ENCODE data around the gene BGLAP. TPM values are rescaled to one million over a fixed set of nuclear protein-coding genes. Genes with fewer than 3 reads are reported as not detected.
A peak's percentile ranks its signal among the peaks of the same experiment; 100 is the strongest.

The BGLAP gene
- total and polyA plus RNA-seq, 4 donors, result 1.5 to 5.6 (median 2.1) TPM

GRCh38 chr1:156283521-156283920, 41.5 kb downstream of the BGLAP start:
- no peaks in the 10 kb centered on the region for H3K9me3 ChIP-seq (ENCODE audit: control insufficient read depth, insufficient read depth, low read length)
- DNase-seq (ENCODE audit: low read depth in 4 of 6, low spot score in 6 of 6), result no peak
- peaks cover 14% of the 10 kb centered on the region for H3K4me1 ChIP-seq (ENCODE audit: control insufficient read depth, insufficient read depth, low read length)
- H3K27ac ChIP-seq (ENCODE audit: low read depth, low read length), result peak overlapping the region; percentile 85
- H3K36me3 ChIP-seq (ENCODE audit: control insufficient read depth, insufficient read depth, low read length), result peaks cover 15% of the 10 kb centered on the region
- no CpG with 5 or more reads among the region's 1 CpG for WGBS (ENCODE audit: insufficient coverage)
- no peaks in the 10 kb centered on the region for H3K27me3 ChIP-seq (ENCODE audit: control insufficient read depth, insufficient read depth, low read length)
- H3K4me3 ChIP-seq (ENCODE audit: low read depth, low read length), result peak overlapping the region; percentile 90

- WGBS (ENCODE audit: insufficient coverage), result 86% methylated on average over 7 of the region's 7 CpGs
- H3K4me3 ChIP-seq (ENCODE audit: low read depth, low read length), result peak within 1 kb of the TSS; percentile 90
These were observed 42.1 kb downstream of the BGLAP start, which contains the start of gene TMEM79 for GRCh38 chr1:156284112-156284511. Gene TMEM79, plus strand, starts transcription at chr1:156284325. Its CDS starts 902 bp downstream, at chr1:156285227.

GRCh38 chr1:156284757-156285156, 42.8 kb downstream of the BGLAP start:
- Histone ChIP-seq H3K27me3 (ENCODE audit: control insufficient read depth, insufficient read depth, low read length) (no peaks in the 10 kb centered on the region), H3K27ac (ENCODE audit: low read depth, low read length) (no peak overlapping the region), H3K4me1 (ENCODE audit: control insufficient read depth, insufficient read depth, low read length) (peaks cover 14% of the 10 kb centered on the region), H3K4me3 (ENCODE audit: low read depth, low read length) (no peak overlapping the region), H3K36me3 (ENCODE audit: control insufficient read depth, insufficient read depth, low read length) (peaks cover 18% of the 10 kb centered on the region), H3K9me3 (ENCODE audit: control insufficient read depth, insufficient read depth, low read length) (no peaks in the 10 kb centered on the region)
- DNase-seq (ENCODE audit: low read depth in 4 of 6, low spot score in 6 of 6), result no peak
- WGBS (ENCODE audit: insufficient coverage), result 89% methylated on average over 4 of the region's 4 CpGs

More at GRCh38 chr1:156284112-156284511, 42.1 kb downstream of the BGLAP start, which contains the start of gene TMEM79:
- DNase-seq (ENCODE audit: low read depth in 4 of 6, low spot score in 6 of 6), result no peak
- Histone ChIP-seq H3K27me3 (ENCODE audit: control insufficient read depth, insufficient read depth, low read length) (no peaks in the 10 kb centered on the region), H3K9me3 (ENCODE audit: control insufficient read depth, insufficient read depth, low read length) (no peaks in the 10 kb centered on the region), H3K27ac (ENCODE audit: low read depth, low read length) (peak within 1 kb of the TSS; percentile 85), H3K4me1 (ENCODE audit: control insufficient read depth, insufficient read depth, low read length) (peaks cover 14% of the 10 kb centered on the region), H3K36me3 (ENCODE audit: control insufficient read depth, insufficient read depth, low read length) (peaks cover 14% of the 10 kb centered on the region)

- no peak overlapping the region for H3K4me3 ChIP-seq (ENCODE audit: low read depth, low read length)
- no peak for DNase-seq (ENCODE audit: low read depth in 4 of 6, low spot score in 6 of 6)
- peaks cover 14% of the 10 kb centered on the region for H3K4me1 ChIP-seq (ENCODE audit: control insufficient read depth, insufficient read depth, low read length)
- WGBS (ENCODE audit: insufficient coverage), result 91% methylated on average over 21 of the region's 21 CpGs
- no peak overlapping the region for H3K27ac ChIP-seq (ENCODE audit: low read depth, low read length)
- H3K36me3 ChIP-seq (ENCODE audit: control insufficient read depth, insufficient read depth, low read length), result peaks cover 18% of the 10 kb centered on the region
- no peaks in the 10 kb centered on the region for H3K9me3 ChIP-seq (ENCODE audit: control insufficient read depth, insufficient read depth, low read length)
- H3K27me3 ChIP-seq (ENCODE audit: control insufficient read depth, insufficient read depth, low read length), result no peaks in the 10 kb centered on the region
These were observed 43.5 kb downstream of the BGLAP start for GRCh38 chr1:156285437-156285836.

GRCh38 chr1:156286061-156286460, 44.1 kb downstream of the BGLAP start:
- Histone ChIP-seq H3K4me3 (ENCODE audit: low read depth, low read length) (no peak overlapping the region), H3K27me3 (ENCODE audit: control insufficient read depth, insufficient read depth, low read length) (no peaks in the 10 kb centered on the region), H3K9me3 (ENCODE audit: control insufficient read depth, insufficient read depth, low read length) (no peaks in the 10 kb centered on the region), H3K27ac (ENCODE audit: low read depth, low read length) (no peak overlapping the region), H3K4me1 (ENCODE audit: control insufficient read depth, insufficient read depth, low read length) (peaks cover 16% of the 10 kb centered on the region), H3K36me3 (ENCODE audit: control insufficient read depth, insufficient read depth, low read length) (peaks cover 18% of the 10 kb centered on the region)
- 93% methylated on average over 5 of the region's 8 CpGs for WGBS (ENCODE audit: insufficient coverage)
- no peak for DNase-seq (ENCODE audit: low read depth in 4 of 6, low spot score in 6 of 6)

GRCh38 chr1:156289857-156290256, 47.9 kb downstream of the BGLAP start:
- Histone ChIP-seq H3K4me3 (ENCODE audit: low read depth, low read length) (no peak overlapping the region), H3K9me3 (ENCODE audit: control insufficient read depth, insufficient read depth, low read length) (no peaks in the 10 kb centered on the region), H3K27me3 (ENCODE audit: control insufficient read depth, insufficient read depth, low read length) (no peaks in the 10 kb centered on the region), H3K27ac (ENCODE audit: low read depth, low read length) (no peak overlapping the region), H3K4me1 (ENCODE audit: control insufficient read depth, insufficient read depth, low read length) (peaks cover 15% of the 10 kb centered on the region), H3K36me3 (ENCODE audit: control insufficient read depth, insufficient read depth, low read length) (peaks cover 39% of the 10 kb centered on the region)
- DNase-seq (ENCODE audit: low read depth in 4 of 6, low spot score in 6 of 6), result no peak

GRCh38 chr1:156291226-156292061, 49.5 kb downstream of the BGLAP start:
- H3K4me1 ChIP-seq (ENCODE audit: control insufficient read depth, insufficient read depth, low read length), result peaks cover 21% of the 10 kb centered on the region
- peaks cover 25% of the 10 kb centered on the region for H3K36me3 ChIP-seq (ENCODE audit: control insufficient read depth, insufficient read depth, low read length)
- peak overlapping the region; percentile 88 for H3K27ac ChIP-seq (ENCODE audit: low read depth, low read length)
- no peaks in the 10 kb centered on the region for H3K27me3 ChIP-seq (ENCODE audit: control insufficient read depth, insufficient read depth, low read length)
- DNase-seq (ENCODE audit: low read depth in 4 of 6, low spot score in 6 of 6), result peak in 5 of 6 donors; percentile 39 to 87 (median 52)
- peak overlapping the region; percentile 61 for H3K4me3 ChIP-seq (ENCODE audit: low read depth, low read length)
- WGBS (ENCODE audit: insufficient coverage), result 10% methylated on average over 32 of the region's 37 CpGs
- no peaks in the 10 kb centered on the region for H3K9me3 ChIP-seq (ENCODE audit: control insufficient read depth, insufficient read depth, low read length)

Small RNA genes within 50 kb of the gene (small RNA-seq; reads per million reads assigned to genes)
- gene RF00568 (ENCODE audit: low replicate concordance), result not detected

Other genes with a start within 250 kb of the BGLAP start
- gene SSR2, start 221.2 kb upstream of the BGLAP start, total RNA-seq, result 100 to 1,000 TPM; 187 to 313 TPM
- 100 to 1,000 TPM; 186 to 225 TPM for gene SSR2, start 221.2 kb upstream of the BGLAP start, polyA plus RNA-seq (ENCODE audit: insufficient read length in 2 of 2)
- 10 to 100 TPM; 20.5 to 27.1 TPM for gene UBQLN4, start 188.4 kb upstream of the BGLAP start, total RNA-seq
- gene UBQLN4, start 188.4 kb upstream of the BGLAP start, polyA plus RNA-seq (ENCODE audit: insufficient read length in 2 of 2), result 10 to 100 TPM; 75.4 to 76.2 TPM
- 10 to 100 TPM; 34.9 to 76.8 TPM for gene LAMTOR2, start 187.4 kb upstream of the BGLAP start, total RNA-seq
- 10 to 100 TPM; 72.0 to 75.3 TPM for gene LAMTOR2, start 187.4 kb upstream of the BGLAP start, polyA plus RNA-seq (ENCODE audit: insufficient read length in 2 of 2)
- under 1 TPM in 1 of 2 donors, not detected in 1; 0.39 TPM for gene RAB25, start 181.0 kb upstream of the BGLAP start, total RNA-seq
- 1 to 10 TPM; 1.1 to 1.2 TPM for gene RAB25, start 181.0 kb upstream of the BGLAP start, polyA plus RNA-seq (ENCODE audit: insufficient read length in 2 of 2)
- 10 to 100 TPM in 1 of 2 donors, 1 to 10 TPM in 1; 5.8 to 12.3 TPM for gene MEX3A, start 159.7 kb upstream of the BGLAP start, total RNA-seq
- gene MEX3A, start 159.7 kb upstream of the BGLAP start, polyA plus RNA-seq (ENCODE audit: insufficient read length in 2 of 2), result 10 to 100 TPM; 35.1 to 39.3 TPM
- gene LMNA, start 127.5 kb upstream of the BGLAP start, total RNA-seq, result 100 to 1,000 TPM in 1 of 2 donors, 10 to 100 TPM in 1; 78.4 to 138 TPM
- gene LMNA, start 127.5 kb upstream of the BGLAP start, polyA plus RNA-seq (ENCODE audit: insufficient read length in 2 of 2), result 10 to 100 TPM; 52.1 to 93.3 TPM
- 10 to 100 TPM in 1 of 2 donors, 1 to 10 TPM in 1; 8.2 to 15.9 TPM for gene SEMA4A, start 88.6 kb upstream of the BGLAP start, total RNA-seq
- 10 to 100 TPM; 32.2 to 42.0 TPM for gene SEMA4A, start 88.6 kb upstream of the BGLAP start, polyA plus RNA-seq (ENCODE audit: insufficient read length in 2 of 2)
- gene SLC25A44, start 48.1 kb upstream of the BGLAP start, total RNA-seq, result 10 to 100 TPM; 15.1 to 19.7 TPM
- 10 to 100 TPM; 40.6 to 43.0 TPM for gene SLC25A44, start 48.1 kb upstream of the BGLAP start, polyA plus RNA-seq (ENCODE audit: insufficient read length in 2 of 2)
- 10 to 100 TPM; 32.6 to 70.6 TPM for gene PMF1, start 29.2 kb upstream of the BGLAP start, total RNA-seq
- gene PMF1, start 29.2 kb upstream of the BGLAP start, polyA plus RNA-seq (ENCODE audit: insufficient read length in 2 of 2), result 10 to 100 TPM; 54.9 to 64.8 TPM
- 10 to 100 TPM; 42.6 to 43.1 TPM for gene PAQR6, start 5.9 kb downstream of the BGLAP start, total RNA-seq
- gene PAQR6, start 5.9 kb downstream of the BGLAP start, polyA plus RNA-seq (ENCODE audit: insufficient read length in 2 of 2), result 100 to 1,000 TPM; 191 to 206 TPM
- gene SMG5, start 40.6 kb downstream of the BGLAP start, total RNA-seq, result 10 to 100 TPM; 37.2 to 50.9 TPM
- 10 to 100 TPM; 71.5 to 79.8 TPM for gene SMG5, start 40.6 kb downstream of the BGLAP start, polyA plus RNA-seq (ENCODE audit: insufficient read length in 2 of 2)
- gene TMEM79, start 42.1 kb downstream of the BGLAP start, total RNA-seq, result 1 to 10 TPM; 1.6 to 2.6 TPM
- 1 to 10 TPM; 4.9 to 6.8 TPM for gene TMEM79, start 42.1 kb downstream of the BGLAP start, polyA plus RNA-seq (ENCODE audit: insufficient read length in 2 of 2)
- 10 to 100 TPM; 16.9 to 54.1 TPM for gene GLMP, start 53.5 kb downstream of the BGLAP start, total RNA-seq
- gene GLMP, start 53.5 kb downstream of the BGLAP start, polyA plus RNA-seq (ENCODE audit: insufficient read length in 2 of 2), result 10 to 100 TPM; 22.9 to 28.9 TPM
- under 1 TPM in 1 of 2 donors, not detected in 1; 0.50 TPM for gene VHLL, start 57.1 kb downstream of the BGLAP start, total RNA-seq
- under 1 TPM; 0.32 to 0.38 TPM for gene VHLL, start 57.1 kb downstream of the BGLAP start, polyA plus RNA-seq (ENCODE audit: insufficient read length in 2 of 2)
- gene CCT3, start 96.1 kb downstream of the BGLAP start, total RNA-seq, result 100 to 1,000 TPM; 248 to 258 TPM
- 100 to 1,000 TPM; 231 to 250 TPM for gene CCT3, start 96.1 kb downstream of the BGLAP start, polyA plus RNA-seq (ENCODE audit: insufficient read length in 2 of 2)
- gene TSACC, start 96.3 kb downstream of the BGLAP start, total RNA-seq, result not detected
- gene TSACC, start 96.3 kb downstream of the BGLAP start, polyA plus RNA-seq (ENCODE audit: insufficient read length in 2 of 2), result 1 to 10 TPM in 1 of 2 donors, under 1 TPM in 1; 0.79 to 1.7 TPM
- gene RHBG, start 127.0 kb downstream of the BGLAP start, total RNA-seq, result not detected
- under 1 TPM; 0.26 to 0.81 TPM for gene RHBG, start 127.0 kb downstream of the BGLAP start, polyA plus RNA-seq (ENCODE audit: insufficient read length in 2 of 2)